Astrocyte (in vitro differentiated cells and primary cell): ENCODE results near the gene PYROXD2. TPM values are rescaled to one million over a fixed set of nuclear protein-coding genes. Genes with fewer than 3 reads are reported as not detected.

Experiments
- DNase-seq: peaks from one replicate; pipeline ENCODE4 v3.0.0-alpha.2; 2010; ENCODE audit warnings: low read depth
- FAIRE-seq: peaks from 2 replicates; lab custom pipeline; 2011; peaks lifted over from hg19 to GRCh38; lab: Jason Lieb, UNC
- H2AFZ ChIP-seq: 2 replicates; pipeline ENCODE4 v1.6.0; 2012; ENCODE audit warnings: low read depth, low read length, inconsistent platforms
- H3K27ac ChIP-seq: 2 replicates; pipeline ENCODE4 v1.5.1; 2011; ENCODE audit warnings: low read depth, low read length, inconsistent platforms
- H3K27me3 ChIP-seq: 2 replicates; pipeline ENCODE4 v1.6.0; 2011; ENCODE audit warnings: low read length, inconsistent platforms; ENCODE audit not compliant: insufficient read depth
- H3K36me3 ChIP-seq: 2 replicates; pipeline ENCODE4 v1.5.1; 2011; ENCODE audit warnings: low read length, inconsistent platforms; ENCODE audit not compliant: insufficient read depth
- H3K4me1 ChIP-seq: 2 replicates; pipeline ENCODE4 v1.5.1; 2011; ENCODE audit warnings: low read length, inconsistent platforms; ENCODE audit not compliant: insufficient read depth
- H3K4me2 ChIP-seq: 2 replicates; pipeline ENCODE4 v1.6.0; 2012; ENCODE audit warnings: low read length, inconsistent platforms
- H3K4me3 ChIP-seq: 2 replicates; pipeline ENCODE4 v1.5.1; 2011; ENCODE audit warnings: low read depth, mild to moderate bottlenecking, low read length, inconsistent platforms; ENCODE audit not compliant: insufficient read depth
- H3K79me2 ChIP-seq: 2 replicates; pipeline ENCODE4 v1.6.0; 2012; ENCODE audit warnings: mild to moderate bottlenecking, low read length, inconsistent platforms; ENCODE audit not compliant: insufficient read depth
- H3K9ac ChIP-seq: 2 replicates; pipeline ENCODE4 v1.6.0; 2012; ENCODE audit warnings: mild to moderate bottlenecking, low read length, inconsistent platforms
- H3K9me3 ChIP-seq: 2 replicates; pipeline ENCODE4 v1.5.1; 2012; ENCODE audit warnings: low read depth, mild to moderate bottlenecking, low read length, inconsistent platforms; ENCODE audit not compliant: insufficient read depth
- H4K20me1 ChIP-seq: 2 replicates; pipeline ENCODE4 v1.6.0; 2012; ENCODE audit warnings: low read length, inconsistent platforms; ENCODE audit not compliant: insufficient read depth
- H3K27ac Mint-ChIP-seq: one replicate; pipeline ENCODE4 v1.8.0; 2021; ENCODE audit warnings: mild to moderate bottlenecking, mixed read lengths; ENCODE audit not compliant: unreplicated experiment
- H3K27me3 Mint-ChIP-seq: one replicate; pipeline ENCODE4 v1.8.0; 2021; ENCODE audit warnings: low read depth, mixed read lengths; ENCODE audit not compliant: unreplicated experiment
- H3K36me3 Mint-ChIP-seq: one replicate; pipeline ENCODE4 v1.8.0; 2021; ENCODE audit warnings: low read depth, mixed read lengths; ENCODE audit not compliant: unreplicated experiment
- H3K4me1 Mint-ChIP-seq: one replicate; pipeline ENCODE4 v1.8.0; 2021; ENCODE audit warnings: low read depth, mixed read lengths; ENCODE audit not compliant: unreplicated experiment
- H3K4me3 Mint-ChIP-seq: one replicate; pipeline ENCODE4 v1.8.0; 2021; ENCODE audit warnings: mild to moderate bottlenecking, moderate library complexity, mixed read lengths; ENCODE audit not compliant: unreplicated experiment
- H3K9me3 Mint-ChIP-seq: one replicate; pipeline ENCODE4 v1.8.0; 2021; ENCODE audit warnings: mild to moderate bottlenecking, mixed read lengths; ENCODE audit not compliant: unreplicated experiment
- CTCF ChIP-seq: IDR thresholded peaks from 2 replicates; pipeline ENCODE4 v1.5.1; 2011; ENCODE audit warnings: low read depth, mild to moderate bottlenecking, inconsistent platforms, low read length, moderate library complexity; ENCODE audit not compliant: insufficient read depth
- EZH2 ChIP-seq: IDR thresholded peaks from 2 replicates; pipeline ENCODE4 v1.6.1; 2012; ENCODE audit warnings: mild to moderate bottlenecking, low read length, inconsistent platforms; ENCODE audit not compliant: insufficient read depth
- total RNA-seq: library from RNA; stranded (reverse); gene quantifications from 2 replicates; pipeline ENCODE4 v1.2.1, GENCODE V29; 2021

PYROXD2 gene
- total RNA-seq, 1 donor from 2014 or later, result 4.5 TPM

DNA sequence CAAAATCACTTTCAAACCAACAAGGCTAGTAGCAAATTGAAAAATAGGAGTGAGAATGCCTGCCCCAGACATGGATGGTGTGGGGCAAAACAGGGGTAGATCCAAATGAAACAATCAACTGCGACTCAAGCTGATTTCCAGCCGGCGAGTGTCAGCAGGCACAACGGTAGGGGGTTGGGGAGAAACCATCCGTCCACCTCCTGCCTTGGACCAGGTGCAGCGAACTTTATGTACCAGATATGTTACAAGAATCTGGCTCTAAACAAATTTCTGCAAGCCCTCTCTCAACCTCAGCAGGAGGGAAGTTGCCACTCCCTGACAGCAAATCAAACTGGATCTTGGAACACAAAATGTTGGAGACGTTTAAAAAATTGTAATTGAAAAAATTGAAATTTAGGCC lies 45.2 kb downstream of the PYROXD2 start:
- H3K27me3 Mint-ChIP-seq, result peaks cover 14% of the 10 kb centered on the region
- H3K36me3 Mint-ChIP-seq, result no peaks in the 10 kb centered on the region
- no peaks in the 10 kb centered on the region for H3K9me3 ChIP-seq
- H2AFZ ChIP-seq, result no peak overlapping the region
- H3K9me3 Mint-ChIP-seq, result peaks cover 3% of the 10 kb centered on the region
- H3K79me2 ChIP-seq, result no peaks in the 10 kb centered on the region
- TF ChIP-seq EZH2 (no peak), CTCF (no peak)
- no peak overlapping the region for H3K27ac Mint-ChIP-seq
- no peak overlapping the region for H3K27ac ChIP-seq
- H3K4me2 ChIP-seq, result no peak overlapping the region
- DNase-seq (no peak), FAIRE-seq (no peak)
- no peak overlapping the region for H3K4me3 ChIP-seq
- peaks cover 12% of the 10 kb centered on the region for H3K4me1 ChIP-seq
- H3K4me1 Mint-ChIP-seq, result peaks cover 18% of the 10 kb centered on the region
- no peak overlapping the region for H3K4me3 Mint-ChIP-seq
- H3K36me3 ChIP-seq, result no peaks in the 10 kb centered on the region
- peaks cover 6% of the 10 kb centered on the region for H3K27me3 ChIP-seq
- no peaks in the 10 kb centered on the region for H4K20me1 ChIP-seq
- no peak overlapping the region for H3K9ac ChIP-seq

GRCh38 chr10:98368644-98369043 lies 46.3 kb downstream of the PYROXD2 start:
- Histone ChIP-seq H3K4me3 (no peak overlapping the region), H3K4me1 (peaks cover under 1% of the 10 kb centered on the region), H3K27ac (no peak overlapping the region), H3K79me2 (no peaks in the 10 kb centered on the region), H3K9me3 (no peaks in the 10 kb centered on the region), H3K9ac (no peak overlapping the region), H3K4me2 (no peak overlapping the region), H3K27me3 (peaks cover 6% of the 10 kb centered on the region), H4K20me1 (no peaks in the 10 kb centered on the region), H2AFZ (no peak overlapping the region), H3K36me3 (no peaks in the 10 kb centered on the region)
- H3K27ac Mint-ChIP-seq, result no peak overlapping the region
- no peak for DNase-seq
- no peaks in the 10 kb centered on the region for H3K36me3 Mint-ChIP-seq
- peaks cover 3% of the 10 kb centered on the region for H3K9me3 Mint-ChIP-seq
- H3K4me1 Mint-ChIP-seq, result peaks cover 6% of the 10 kb centered on the region
- TF ChIP-seq CTCF (no peak), EZH2 (no peak)
- H3K27me3 Mint-ChIP-seq, result peaks cover 17% of the 10 kb centered on the region
- no peak overlapping the region for H3K4me3 Mint-ChIP-seq
- no peak for FAIRE-seq

DNA sequence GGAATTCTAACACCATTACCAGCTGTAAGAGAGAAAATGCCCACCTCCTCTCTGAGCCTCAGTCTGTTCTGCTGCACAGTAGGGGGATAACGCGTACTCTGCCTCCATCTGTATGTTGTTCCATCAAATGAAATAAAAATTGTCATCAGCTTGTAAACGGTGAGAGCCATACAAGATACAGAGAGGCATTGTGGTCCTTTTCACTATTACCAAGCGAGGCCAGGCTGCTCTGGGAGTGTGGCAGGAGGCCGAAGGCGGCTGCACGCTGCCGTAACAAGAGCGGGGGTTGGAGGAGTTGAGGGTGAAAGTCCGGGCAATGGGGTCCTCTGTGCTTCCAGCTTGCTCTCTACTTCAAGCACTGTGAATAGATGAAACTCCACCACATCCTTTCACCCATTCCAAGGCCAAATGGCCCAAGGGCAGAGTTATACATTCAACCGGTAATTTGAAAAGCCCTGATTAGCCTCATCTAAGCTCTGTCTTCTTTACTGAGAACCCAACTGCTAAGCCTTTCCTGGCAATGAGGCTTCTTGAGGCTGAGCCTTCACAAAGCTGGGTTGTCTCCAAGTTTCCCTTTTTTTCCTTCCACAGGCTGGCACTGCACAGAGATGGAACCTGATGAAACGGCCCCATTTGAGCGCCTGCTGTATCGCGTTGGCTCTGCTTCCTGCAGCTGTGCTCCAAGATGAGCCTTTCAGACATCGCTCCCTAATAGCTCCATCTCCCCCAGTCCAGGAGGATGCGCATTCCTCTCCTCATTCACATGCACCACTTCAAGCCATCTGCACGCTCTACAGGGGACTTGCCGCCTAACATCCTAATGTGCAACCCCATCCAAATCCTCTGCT lies 47.2 kb downstream of the PYROXD2 start:
- Mint-ChIP-seq H3K9me3 (peaks cover 3% of the 10 kb centered on the region), H3K36me3 (no peaks in the 10 kb centered on the region), H3K27ac (no peak overlapping the region), H3K4me3 (no peak overlapping the region), H3K4me1 (peaks cover 6% of the 10 kb centered on the region), H3K27me3 (peaks cover 17% of the 10 kb centered on the region)
- H3K4me3 ChIP-seq, result no peak overlapping the region
- H3K9me3 ChIP-seq, result no peaks in the 10 kb centered on the region
- H3K9ac ChIP-seq, result no peak overlapping the region
- H3K79me2 ChIP-seq, result no peaks in the 10 kb centered on the region
- peaks cover 6% of the 10 kb centered on the region for H3K27me3 ChIP-seq
- FAIRE-seq (no peak), DNase-seq (no peak)
- no peaks in the 10 kb centered on the region for H3K4me1 ChIP-seq
- H2AFZ ChIP-seq, result no peak overlapping the region
- no peaks in the 10 kb centered on the region for H4K20me1 ChIP-seq
- no peak for TF ChIP-seq CTCF
- TF ChIP-seq EZH2, result no peak
- H3K4me2 ChIP-seq, result no peak overlapping the region
- H3K36me3 ChIP-seq, result no peaks in the 10 kb centered on the region
- H3K27ac ChIP-seq, result no peak overlapping the region
